GM12873 (cell line): ENCODE data around the gene FAF1.

ENCODE experiments used
- CTCF ChIP-seq: IDR thresholded peaks from 2 replicates; pipeline ENCODE4 v1.5.1; 2012; ENCODE audit warnings: low read depth, mild to moderate bottlenecking, moderate library complexity, low read length, control low read depth; ENCODE audit not compliant: insufficient read depth; ENCODE audit errors: missing control alignments

Gene FAF1

GRCh38 chr1:50488356-50488755 is 471.7 kb downstream of the FAF1 start:
- no peak for TF ChIP-seq CTCF

GRCh38 chr1:50487725-50488124 is 472.3 kb downstream of the FAF1 start:
- no peak for TF ChIP-seq CTCF

GRCh38 chr1:50481142-50481736 is 478.8 kb downstream of the FAF1 start:
- no peak for TF ChIP-seq CTCF

- TF ChIP-seq CTCF: no peak
Observed at GRCh38 chr1:50476800-50477199, 483.3 kb downstream of the FAF1 start.

- no peak for TF ChIP-seq CTCF
Observed at GRCh38 chr1:50474859-50475809, 484.9 kb downstream of the FAF1 start.

GRCh38 chr1:50473513-50473912 is 486.6 kb downstream of the FAF1 start:
- no peak for TF ChIP-seq CTCF

GRCh38 chr1:50471967-50472366 is 488.1 kb downstream of the FAF1 start:
- no peak for TF ChIP-seq CTCF
